H1 (cell line): ENCODE data around the gene PKNOX1. TPM values are rescaled to one million over a fixed set of nuclear protein-coding genes. Genes with fewer than 3 reads are reported as not detected.

Experiments
- CTCF ChIA-PET: fragments of 300-600 bp; sonication (Branson Sonifier 250); formaldehyde crosslinking; loops from one replicate; lab custom pipeline; 2021; ENCODE audit not compliant: partially characterized antibody; lab: Charles Lee
- POLR2A ChIA-PET: fragments of 300-600 bp; sonication (Branson Sonifier 250); formaldehyde crosslinking; loops from one replicate; lab custom pipeline; 2021; ENCODE audit warnings: inconsistent platforms; ENCODE audit not compliant: partially characterized antibody; lab: Charles Lee
- DNase-seq, 2 experiments: peaks; one replicate each; pipeline versions ENCODE4 v3.0.0 to v3.0.0-alpha.2; 2010 to 2022; ENCODE audit warnings: low spot score in 2 of 2, low read depth in 1 of 2, mixed read lengths in 1 of 2
- FAIRE-seq: peaks from 2 replicates; lab custom pipeline; 2011; peaks lifted over from hg19 to GRCh38; lab: Jason Lieb, UNC
- H2AFZ ChIP-seq: 2 replicates; pipeline ENCODE4 v1.8.1; 2012; ENCODE audit warnings: low read length, inconsistent platforms
- H2AK5ac ChIP-seq: 2 replicates; pipeline ENCODE4 v1.6.1; 2013; ENCODE audit warnings: low read depth, low read length
- H2BK120ac ChIP-seq: replicated peaks from 2 replicates; pipeline ENCODE3; 2013; ENCODE audit warnings: low read depth, low read length, inconsistent platforms
- H2BK12ac ChIP-seq: 2 replicates; pipeline ENCODE4 v1.6.1; 2013; ENCODE audit warnings: low read depth, low read length
- H2BK15ac ChIP-seq: 2 replicates; pipeline ENCODE4 v1.6.1; 2013; ENCODE audit warnings: low read length
- H2BK20ac ChIP-seq: 2 replicates; pipeline ENCODE4 v1.6.1; 2013; ENCODE audit warnings: low read length
- H2BK5ac ChIP-seq: 2 replicates; pipeline ENCODE4 v1.6.1; 2013; ENCODE audit warnings: low read depth, low read length
- H3K14ac ChIP-seq: 2 replicates; pipeline ENCODE4 v1.6.1; 2013; ENCODE audit warnings: inconsistent platforms; ENCODE audit not compliant: insufficient read length
- H3K18ac ChIP-seq: 2 replicates; pipeline ENCODE4 v1.6.1; 2013; ENCODE audit warnings: low read length; ENCODE audit errors: extremely low read depth
- H3K23ac ChIP-seq: 2 replicates; pipeline ENCODE4 v1.6.1; 2013; ENCODE audit warnings: inconsistent platforms; ENCODE audit not compliant: insufficient read length
- H3K23me2 ChIP-seq: 2 replicates; pipeline ENCODE4 v1.6.1; 2013; ENCODE audit warnings: low read depth, low read length
- H3K27ac ChIP-seq: 2 replicates; pipeline ENCODE4 v1.6.1; 2011; ENCODE audit warnings: low read depth, low read length, inconsistent platforms
- H3K27me3 ChIP-seq, 4 experiments: replicated peaks in 1 of 4; 1 replicate in 1 of 4; 2 replicates in 3 of 4; pipeline versions ENCODE4 v1.6.1 to v1.8.1; 2011 to 2013; ENCODE audit warnings: low read length in 3 of 4, mild to moderate bottlenecking in 3 of 4, inconsistent platforms in 2 of 4, mixed read lengths in 2 of 4, moderate library complexity in 1 of 4; ENCODE audit not compliant: control insufficient read depth in 3 of 4, insufficient read depth in 3 of 4; ENCODE audit errors: extremely low read depth in 1 of 4
- H3K36me3 ChIP-seq, 4 experiments: 2 replicates each; pipeline versions ENCODE4 v1.6.1 to v1.8.1; 2011 to 2013; ENCODE audit warnings: mild to moderate bottlenecking in 4 of 4, low read length in 3 of 4, moderate library complexity in 2 of 4, control low read depth in 1 of 4, inconsistent platforms in 1 of 4; ENCODE audit not compliant: insufficient read depth in 4 of 4, control insufficient read depth in 2 of 4
- H3K4ac ChIP-seq: replicated peaks from 2 replicates; pipeline ENCODE3; 2013; ENCODE audit warnings: low read length, low read depth, mixed read lengths, inconsistent platforms; ENCODE audit not compliant: insufficient read length
- H3K4me1 ChIP-seq, 4 experiments: replicated peaks in 1 of 4; 1 replicate in 1 of 4; 2 replicates in 3 of 4; pipeline versions ENCODE4 v1.6.1 to v1.8.1; 2011 to 2013; ENCODE audit warnings: low read length in 3 of 4, inconsistent platforms in 2 of 4, mixed read lengths in 1 of 4; ENCODE audit not compliant: insufficient read depth in 4 of 4, control insufficient read depth in 3 of 4
- H3K4me2 ChIP-seq, 2 experiments: 2 replicates each; pipeline versions ENCODE4 v1.6.1 to v1.8.1; 2011 to 2013; ENCODE audit warnings: low read depth in 2 of 2, low read length in 2 of 2, control low read depth in 1 of 2, inconsistent platforms in 1 of 2, mild to moderate bottlenecking in 1 of 2; ENCODE audit not compliant: insufficient read depth in 1 of 2
- H3K4me3 ChIP-seq, 4 experiments: fragments of 200-600, 300-600 bp in 1 of 4; sonication (generic), shearing (Covaris generic), sonication (Bioruptor Twin) in 1 of 4; 2 replicates each; pipeline versions ENCODE4 v1.5.1 to v1.8.1; 2011 to 2016; ENCODE audit warnings: low read length in 4 of 4, low read depth in 3 of 4, control low read depth in 2 of 4, inconsistent platforms in 2 of 4, mild to moderate bottlenecking in 2 of 4, mixed read lengths in 1 of 4, moderate library complexity in 1 of 4; ENCODE audit not compliant: insufficient read depth in 2 of 4; ENCODE audit errors: extremely low read depth in 1 of 4
- H3K56ac ChIP-seq: replicated peaks from 2 replicates; pipeline ENCODE3; 2013; ENCODE audit warnings: low read depth, mild to moderate bottlenecking, mixed read lengths, low read length, inconsistent platforms; ENCODE audit not compliant: insufficient read length
- H3K79me1 ChIP-seq: 2 replicates; pipeline ENCODE4 v1.6.1; 2013; ENCODE audit warnings: low read depth, low read length, control low read depth
- H3K79me2 ChIP-seq, 2 experiments: 2 replicates each; pipeline versions ENCODE4 v1.6.1 to v1.8.1; 2012 to 2013; ENCODE audit warnings: low read length in 2 of 2, mild to moderate bottlenecking in 2 of 2, inconsistent platforms in 1 of 2; ENCODE audit not compliant: insufficient read depth in 2 of 2, control insufficient read depth in 1 of 2
- H3K9ac ChIP-seq, 4 experiments: replicated peaks in 1 of 4; 1 replicate in 1 of 4; 2 replicates in 3 of 4; pipeline versions ENCODE4 v1.6.1 to v1.8.1; 2011 to 2013; ENCODE audit warnings: low read depth in 3 of 4, low read length in 3 of 4, control low read depth in 2 of 4, mild to moderate bottlenecking in 2 of 4, moderate library complexity in 2 of 4, inconsistent platforms in 1 of 4; ENCODE audit errors: extremely low read depth in 1 of 4
- H3K9me3 ChIP-seq, 2 experiments: 2 replicates each; pipeline versions ENCODE4 v1.6.1 to v1.8.1; 2012 to 2013; ENCODE audit warnings: mild to moderate bottlenecking in 2 of 2, moderate library complexity in 2 of 2, control low read depth in 1 of 2, inconsistent platforms in 1 of 2, low read depth in 1 of 2, low read length in 1 of 2, mixed read lengths in 1 of 2; ENCODE audit not compliant: insufficient read depth in 2 of 2
- H4K20me1 ChIP-seq, 2 experiments: replicated peaks in 1 of 2; 2 replicates each; pipeline versions ENCODE3 to v1.8.1; 2011 to 2013; ENCODE audit warnings: inconsistent platforms in 2 of 2, low read length in 2 of 2, mild to moderate bottlenecking in 1 of 2; ENCODE audit not compliant: insufficient read depth in 2 of 2, control insufficient read depth in 1 of 2
- H4K5ac ChIP-seq: 2 replicates; pipeline ENCODE4 v1.6.1; 2013; ENCODE audit warnings: low read length, low read depth, mixed read lengths, inconsistent platforms; ENCODE audit not compliant: insufficient read length
- H4K8ac ChIP-seq: 2 replicates; pipeline ENCODE4 v1.8.0; 2013; ENCODE audit warnings: mild to moderate bottlenecking, moderate library complexity, low read length, inconsistent platforms; ENCODE audit not compliant: insufficient read depth; ENCODE audit errors: extremely low read depth
- H4K91ac ChIP-seq: replicated peaks from 2 replicates; pipeline ENCODE3; 2013; ENCODE audit warnings: low read length, mixed read lengths, inconsistent platforms; ENCODE audit not compliant: insufficient read length
- TAF1 ChIP-seq: IDR thresholded peaks from 2 replicates; pipeline ENCODE4 v1.6.1; 2011; ENCODE audit warnings: mild to moderate bottlenecking, low read depth, low read length
- YY1 ChIP-seq: IDR thresholded peaks from 2 replicates; pipeline ENCODE4 v1.6.1; 2011; ENCODE audit warnings: low read depth, mild to moderate bottlenecking, low read length
- WGBS, 2 experiments: shearing (Covaris generic) in 1 of 2; methylation state at CpG; one replicate each; pipeline versions ENCODE4 v1.1.6 to v1.1.7; 2013 to 2015; ENCODE audit warnings: low lambda C conversion rate in 2 of 2, mixed read lengths in 2 of 2, inconsistent platforms in 1 of 2, low coverage in 1 of 2, missing lambda C conversion rate in 1 of 2; ENCODE audit not compliant: insufficient replicate concordance in 2 of 2, insufficient coverage in 1 of 2, insufficient read length in 1 of 2; ENCODE audit errors: extremely low coverage in 1 of 2, missing lambda C conversion rate in 1 of 2; 5-methylcytosine and 5-hydroxymethylcytosine counted together
- polyA plus RNA-seq, 7 experiments: library from polyadenylated mRNA; depleted of rRNA in 3 of 7; stranded (reverse) in 5 of 7; unstranded in 2 of 7; fragments of >200 nt in 5 of 7; fragments of 200-250 nt in 2 of 7; gene quantifications; 1 replicate in 5 of 7; 2 replicates in 1 of 7; 4 replicates in 1 of 7; pipeline versions ENCODE4 v1.2.1 to v1.2.3, GENCODE V29; 2011 to 2013; ENCODE audit warnings: missing spikeins in 2 of 7, mixed read lengths in 2 of 7
- total RNA-seq: library from RNA; stranded (reverse); fragmentation: NEBNext Ultra II Directional; extraction: Animal tissue kit (Norgen Biotek cat#: 25700); gene quantifications from 2 replicates; pipeline ENCODE4 v1.2.1, GENCODE V29; 2021

Gene PKNOX1
- total and polyA plus RNA-seq, 2 of the 8 experiments (the other 6 are each of a cell fraction or from before 2014, with no cell fraction given) = 20.4 to 31.9 TPM

GRCh38 chr21:42937960-42938605, 36.3 kb upstream of the PKNOX1 start:
- Histone ChIP-seq H4K5ac (no peak overlapping the region), H4K8ac (no peak overlapping the region), H3K4me3 (no peak overlapping the region), H2AFZ (no peak overlapping the region), H3K56ac (no peak overlapping the region), H3K79me1 (no peaks in the 10 kb centered on the region), H2BK15ac (no peak overlapping the region), H3K23me2 (no peaks in the 10 kb centered on the region), H3K18ac (peak overlapping the region; percentile 98), H2AK5ac (peak overlapping the region; percentile 67), H3K9ac (no peak overlapping the region), H3K36me3 (no peaks in the 10 kb centered on the region), H2BK12ac (peak overlapping the region; percentile 86), H2BK20ac (peak overlapping the region; percentile 100; the same call in 1 of the 2 replicates), H3K4ac (no peak overlapping the region), H3K4me2 (peak overlapping the region in 1 of 2 experiments; percentile 29; a peak in 1 of 4 replicates), H3K27me3 (no peaks in the 10 kb centered on the region), H4K91ac (peak overlapping the region; percentile 97), H2BK120ac (peak overlapping the region; percentile 62), H3K23ac (no peak overlapping the region), H3K27ac (peak overlapping the region; percentile 73; the same call in 1 of the 2 replicates), H3K14ac (no peak overlapping the region), H3K9me3 (no peaks in the 10 kb centered on the region), H4K20me1 (no peaks in the 10 kb centered on the region), H3K4me1 (peaks cover 0 to 25% (median 12%) of the 10 kb centered on the region in 4 experiments; a peak in 6 of 7 replicates), H2BK5ac (peak overlapping the region; percentile 98), H3K79me2 (no peaks in the 10 kb centered on the region)
- POLR2A ChIA-PET = interaction anchor here (1.1 to 3.6 kb wide), 8 partner anchors 9 to 54 kb away, joined by 3 to 37 read pairs (median 4); partner anchors contain the start of gene ERVH48-1
- TF ChIP-seq YY1 = no peak
- TF ChIP-seq TAF1 = 0 out of 2 replicates have a peak, but pooled peaks have one; percentile 11
- DNase-seq = no peak
- FAIRE-seq = no peak
- 79% methylated on average over 21 of the region's 21 CpGs; no CpG with 5 or more reads in 1 of the 2 experiments for WGBS, 2 experiments
- CTCF ChIA-PET = interaction anchor here (0.8 to 3.2 kb wide), 5 partner anchors 10 to 34 kb away, joined by 3 to 10 read pairs (median 4); no protein-coding TSS in a partner anchor
